Naive thymus-derived CD4-positive, alpha-beta T cell (primary cell): ENCODE results near the gene PDE3A. TPM values are rescaled to one million over a fixed set of nuclear protein-coding genes. Genes with fewer than 3 reads are reported as not detected.

ENCODE experiments used
- ATAC-seq: fragments of 150-1000 bp; cut with Tn5 transposase; 2 replicates; pipeline ENCODE4 v1.10.0; 2021; ENCODE audit warnings: mild to moderate bottlenecking, moderate library complexity
- CTCF ChIA-PET: fragments of 350-600 bp; sonication (Branson Sonifier 250); formaldehyde crosslinking; loops from one replicate; lab custom pipeline; 2021; ENCODE audit warnings: antibody characterized with exemption; lab: Charles Lee
- POLR2A ChIA-PET: fragments of 350-600 bp; sonication (Branson Sonifier 250); formaldehyde crosslinking; loops from one replicate; lab custom pipeline; 2021; ENCODE audit warnings: antibody characterized with exemption, inconsistent platforms; lab: Charles Lee
- DNase-seq, 9 donors: peaks; one replicate each; pipeline versions ENCODE4 v3.0.0 to v3.0.0-alpha.2; 2020 to 2022; ENCODE audit warnings: mixed read lengths in 1 of 9
- H3K27ac ChIP-seq: one replicate; pipeline ENCODE4 v1.7.0; 2013; ENCODE audit warnings: mild to moderate bottlenecking, low read depth, low read length, moderate library complexity
- H3K27me3 ChIP-seq, 2 donors: one replicate each; pipeline ENCODE4 v1.7.0; 2013; ENCODE audit warnings: low read length in 2 of 2, mild to moderate bottlenecking in 2 of 2, moderate library complexity in 2 of 2; ENCODE audit not compliant: control insufficient read depth in 2 of 2, insufficient read depth in 2 of 2
- H3K36me3 ChIP-seq, 3 experiments: 1 replicate in 2 of 3; 2 replicates in 1 of 3; pipeline ENCODE4 v1.7.0; 2013; ENCODE audit warnings: low read length in 3 of 3, mild to moderate bottlenecking in 3 of 3, moderate library complexity in 1 of 3; ENCODE audit not compliant: insufficient read depth in 3 of 3, control insufficient read depth in 2 of 3
- H3K4me1 ChIP-seq, 2 donors: one replicate each; pipeline ENCODE4 v1.7.0; 2013; ENCODE audit warnings: low read length in 2 of 2, mild to moderate bottlenecking in 2 of 2, moderate library complexity in 1 of 2; ENCODE audit not compliant: control insufficient read depth in 2 of 2, insufficient read depth in 2 of 2
- H3K4me3 ChIP-seq: 2 replicates; pipeline ENCODE4 v1.7.0; 2013; ENCODE audit warnings: mild to moderate bottlenecking, low read length
- H3K9me3 ChIP-seq, 3 experiments: 1 replicate in 2 of 3; 2 replicates in 1 of 3; pipeline ENCODE4 v1.7.0; 2013; ENCODE audit warnings: low read length in 3 of 3; ENCODE audit not compliant: control insufficient read depth in 2 of 3
- H3K27ac Mint-ChIP-seq, 9 donors: one replicate each; pipeline ENCODE4 v1.8.0; 2020 to 2022; ENCODE audit warnings: mixed read lengths in 9 of 9, mild to moderate bottlenecking in 8 of 9, moderate library complexity in 5 of 9, inconsistent platforms in 2 of 9
- H3K27me3 Mint-ChIP-seq, 5 donors: one replicate each; pipeline ENCODE4 v1.8.0; 2021 to 2022; ENCODE audit warnings: mixed read lengths in 5 of 5, mild to moderate bottlenecking in 1 of 5
- H3K36me3 Mint-ChIP-seq, 5 donors: one replicate each; pipeline ENCODE4 v1.8.0; 2020 to 2022; ENCODE audit warnings: mixed read lengths in 5 of 5, mild to moderate bottlenecking in 3 of 5, inconsistent platforms in 1 of 5
- H3K4me1 Mint-ChIP-seq, 7 donors: one replicate each; pipeline ENCODE4 v1.8.0; 2020 to 2022; ENCODE audit warnings: mixed read lengths in 7 of 7, mild to moderate bottlenecking in 3 of 7, inconsistent platforms in 1 of 7
- H3K4me3 Mint-ChIP-seq, 10 donors: one replicate each; pipeline ENCODE4 v1.8.0; 2020 to 2022; ENCODE audit warnings: mild to moderate bottlenecking in 10 of 10, mixed read lengths in 10 of 10, moderate library complexity in 6 of 10, inconsistent platforms in 2 of 10
- H3K9me3 Mint-ChIP-seq, 11 donors: one replicate each; pipeline ENCODE4 v1.8.0; 2020 to 2022; ENCODE audit warnings: mixed read lengths in 11 of 11, mild to moderate bottlenecking in 4 of 11, inconsistent platforms in 1 of 11, moderate library complexity in 1 of 11
- intact Hi-C, 2 donors: fragments of 100-400 bp; cut with micrococcal nuclease; formaldehyde crosslinking; loops; one replicate each; pipeline ENCODE4 v1.15.1; 2023
- polyA plus RNA-seq, 2 donors: library from polyadenylated mRNA; unstranded; fragments of 300-500 nt; fragmentation: Illumina TruSeq; gene quantifications; one replicate each; pipeline ENCODE4 v1.2.3, GENCODE V29; 2021
- total RNA-seq, 6 experiments: library from RNA in 5 of 6; stranded (reverse) in 5 of 6; gene quantifications; 1 replicate in 5 of 6; 2 replicates in 1 of 6; pipeline ENCODE4 v1.2.3 and lab custom pipeline; 2021 to 2026

The PDE3A gene
- total and polyA plus RNA-seq, 7 experiments from 2014 or later = 0.42 TPM; not detected in 6

DNA sequence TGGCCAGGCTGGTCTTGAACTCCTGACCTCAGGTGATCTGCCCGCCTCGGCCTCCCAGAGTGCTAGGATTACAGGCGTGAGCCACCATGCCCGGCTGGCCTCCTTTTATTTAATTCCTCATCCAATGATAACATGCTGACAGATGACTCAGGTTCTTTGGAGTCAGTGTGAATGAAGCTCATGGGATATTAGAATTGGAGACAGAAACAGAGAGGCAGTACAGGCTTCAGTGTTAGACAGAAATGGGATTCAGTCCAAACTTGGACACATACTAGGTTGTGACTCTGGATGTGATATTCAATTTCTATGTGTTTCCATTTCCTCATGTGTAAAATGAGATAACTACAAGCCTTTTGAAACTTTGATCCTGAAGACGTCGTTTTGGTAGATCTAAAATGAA is 47.3 kb downstream of the PDE3A start:
- no peaks in the 10 kb centered on the region for H3K27me3 ChIP-seq
- intact Hi-C loops = no loop called here
- CTCF ChIA-PET = no interaction called here

DNA sequence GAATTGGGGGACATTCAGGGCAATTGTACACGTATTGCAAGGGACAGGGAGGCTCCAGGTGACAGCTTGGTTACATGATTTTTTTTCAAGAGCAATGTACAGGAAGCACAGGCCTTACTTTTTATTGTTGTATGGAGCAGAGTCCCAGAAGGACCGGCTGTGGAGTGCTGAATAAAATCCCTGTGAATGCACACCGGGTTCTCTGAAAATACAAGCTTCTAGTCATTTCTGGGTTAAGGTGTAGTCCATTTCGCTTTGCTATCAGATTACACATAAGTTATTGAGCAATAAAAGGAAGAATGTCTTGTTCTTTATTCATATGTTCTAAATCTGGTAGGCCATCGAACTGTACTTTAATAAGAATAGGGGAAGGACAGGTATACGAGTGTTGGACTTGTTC is 52.2 kb downstream of the PDE3A start:
- no peak overlapping the region for H3K27ac ChIP-seq
- intact Hi-C loops = no loop called here
- no peak for ATAC-seq
- Mint-ChIP-seq H3K4me3 (no peak overlapping the region), H3K9me3 (no peaks in the 10 kb centered on the region), H3K4me1 (no peaks in the 10 kb centered on the region), H3K27me3 (peaks cover 0 to 4% (median 0%) of the 10 kb centered on the region in 5 donors), H3K27ac (no peak overlapping the region), H3K36me3 (no peaks in the 10 kb centered on the region)
- no peak overlapping the region for H3K4me3 ChIP-seq
- CTCF ChIA-PET = no interaction called here
- no peaks in the 10 kb centered on the region for H3K36me3 ChIP-seq
- H3K27me3 ChIP-seq = no peaks in the 10 kb centered on the region
- POLR2A ChIA-PET = no interaction called here
- H3K4me1 ChIP-seq = no peaks in the 10 kb centered on the region
- DNase-seq = no peak
- H3K9me3 ChIP-seq = no peaks in the 10 kb centered on the region

More for the DNA sequence above, 47.3 kb downstream of the PDE3A start:
- Mint-ChIP-seq H3K4me1 (no peaks in the 10 kb centered on the region), H3K9me3 (peaks cover 0 to 10% (median 0%) of the 10 kb centered on the region in 11 donors), H3K36me3 (peaks cover 0 to 3% (median 0%) of the 10 kb centered on the region in 5 donors), H3K4me3 (no peak overlapping the region), H3K27ac (no peak overlapping the region), H3K27me3 (peaks cover 0 to 4% (median 0%) of the 10 kb centered on the region in 5 donors)
- no peaks in the 10 kb centered on the region for H3K9me3 ChIP-seq
- ATAC-seq = no peak
- no peaks in the 10 kb centered on the region for H3K36me3 ChIP-seq
- H3K4me3 ChIP-seq = no peak overlapping the region
- DNase-seq = no peak
- H3K27ac ChIP-seq = no peak overlapping the region
- no peaks in the 10 kb centered on the region for H3K4me1 ChIP-seq
- POLR2A ChIA-PET = no interaction called here

DNA sequence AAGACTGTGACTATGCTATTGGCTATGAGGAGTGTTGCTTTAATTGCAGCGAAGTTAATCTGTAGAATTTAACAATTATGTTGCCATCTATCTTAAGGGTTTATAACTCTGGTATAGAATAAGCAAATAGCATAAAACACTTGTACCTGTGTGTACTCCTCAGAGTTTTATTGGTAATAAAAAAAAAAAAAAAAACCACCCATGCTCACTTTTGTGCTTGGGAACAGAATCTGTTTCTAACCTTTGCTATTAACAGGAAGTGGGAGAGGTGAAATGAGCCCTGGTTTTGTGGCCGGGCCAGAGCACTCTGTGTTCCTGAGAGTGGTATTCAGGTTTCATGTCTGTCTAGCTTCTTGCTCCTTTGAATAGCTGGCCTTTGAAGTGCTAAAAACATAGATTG is 53.1 kb downstream of the PDE3A start:
- DNase-seq (no peak), ATAC-seq (no peak)
- Mint-ChIP-seq H3K4me3 (peak overlapping the region in 1 of 10 donors; percentile 25), H3K27me3 (peaks cover 0 to 4% (median 0%) of the 10 kb centered on the region in 5 donors), H3K36me3 (no peaks in the 10 kb centered on the region), H3K9me3 (no peaks in the 10 kb centered on the region), H3K4me1 (no peaks in the 10 kb centered on the region), H3K27ac (no peak overlapping the region)
- Histone ChIP-seq H3K9me3 (no peaks in the 10 kb centered on the region), H3K4me1 (no peaks in the 10 kb centered on the region), H3K27me3 (no peaks in the 10 kb centered on the region), H3K27ac (no peak overlapping the region), H3K36me3 (no peaks in the 10 kb centered on the region), H3K4me3 (no peak overlapping the region)
- CTCF ChIA-PET = interaction anchor here (0.6 kb wide), 1 partner anchor 11 kb away, joined by 3 read pairs; no protein-coding TSS in a partner anchor
- intact Hi-C loops = no loop called here
- POLR2A ChIA-PET = no interaction called here

DNA sequence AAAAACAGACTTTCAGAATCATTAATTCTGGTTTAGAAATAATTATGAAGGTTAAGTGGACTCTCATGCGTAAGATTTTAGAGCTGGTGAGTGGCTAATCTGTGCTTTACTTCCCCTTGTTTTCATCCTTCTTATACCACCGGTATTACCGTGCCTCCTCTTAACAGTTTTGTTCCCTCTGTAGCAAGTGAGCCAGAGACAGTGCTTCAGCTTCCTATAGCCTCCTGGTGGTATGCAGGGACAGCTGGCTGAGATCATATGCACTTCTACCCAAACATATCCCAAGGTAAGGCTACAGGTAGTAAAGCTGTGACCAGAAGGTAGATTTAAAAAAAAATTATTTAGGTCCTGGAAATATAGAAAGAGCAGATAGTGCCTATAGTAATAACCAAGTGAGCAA is 55.2 kb downstream of the PDE3A start:
- no peak for ATAC-seq
- H3K36me3 Mint-ChIP-seq = no peaks in the 10 kb centered on the region

DNA sequence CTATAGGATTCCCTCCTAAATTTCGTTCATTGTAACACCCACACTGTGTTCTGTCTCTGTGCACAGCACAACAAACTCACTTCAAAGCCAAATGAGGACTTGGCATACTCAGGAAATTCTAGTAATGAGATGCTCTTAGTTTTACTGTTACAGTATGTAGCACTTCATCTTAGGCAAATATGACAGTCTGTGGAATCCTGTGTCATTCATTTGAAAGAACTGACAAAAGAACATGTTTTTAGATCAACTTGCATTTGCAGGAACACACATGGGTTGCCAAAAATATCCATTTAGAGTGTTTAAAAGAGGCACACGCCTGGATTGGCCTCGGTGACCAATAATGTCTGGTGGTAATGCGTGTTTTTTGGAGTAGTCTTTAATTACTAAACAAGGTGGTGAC is 56.5 kb downstream of the PDE3A start:
- H3K9me3 Mint-ChIP-seq = no peaks in the 10 kb centered on the region

More for the DNA sequence above, 55.2 kb downstream of the PDE3A start:
- no peak for DNase-seq
- Histone ChIP-seq H3K27me3 (no peaks in the 10 kb centered on the region), H3K9me3 (no peaks in the 10 kb centered on the region), H3K4me3 (no peak overlapping the region), H3K36me3 (no peaks in the 10 kb centered on the region), H3K4me1 (no peaks in the 10 kb centered on the region), H3K27ac (no peak overlapping the region)
- Mint-ChIP-seq H3K4me1 (no peaks in the 10 kb centered on the region), H3K4me3 (no peak overlapping the region), H3K9me3 (no peaks in the 10 kb centered on the region), H3K27me3 (peaks cover 0 to under 1% (median 0%) of the 10 kb centered on the region in 5 donors), H3K27ac (no peak overlapping the region)
- ChIA-PET POLR2A (no interaction called here), CTCF (no interaction called here)
- intact Hi-C loops = no loop called here

DNA sequence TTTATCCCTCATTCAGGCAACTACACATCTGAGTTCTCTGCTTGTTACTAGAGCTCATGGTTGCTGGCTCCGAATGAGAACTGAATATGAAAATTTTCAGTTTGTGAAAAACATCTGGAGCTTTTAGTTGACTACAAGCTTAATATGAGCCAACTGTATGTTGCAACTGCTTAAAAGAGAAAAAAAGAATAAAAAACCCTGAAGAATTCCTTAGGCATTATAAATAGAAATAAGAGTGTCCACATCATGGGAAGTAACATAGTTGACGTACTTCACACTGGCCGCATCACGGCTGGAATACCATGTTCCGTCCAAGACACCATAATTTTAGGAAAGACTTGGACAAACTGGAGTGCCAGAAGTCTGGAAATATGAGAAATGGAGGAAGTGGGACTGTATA is 57.9 kb downstream of the PDE3A start:
- Histone ChIP-seq H3K36me3 (no peaks in the 10 kb centered on the region), H3K9me3 (no peaks in the 10 kb centered on the region), H3K4me1 (no peaks in the 10 kb centered on the region), H3K27ac (no peak overlapping the region), H3K4me3 (no peak overlapping the region), H3K27me3 (no peaks in the 10 kb centered on the region)
- Mint-ChIP-seq H3K4me3 (no peak overlapping the region), H3K4me1 (no peaks in the 10 kb centered on the region), H3K27ac (no peak overlapping the region), H3K9me3 (no peaks in the 10 kb centered on the region), H3K36me3 (no peaks in the 10 kb centered on the region), H3K27me3 (no peaks in the 10 kb centered on the region)
- ChIA-PET CTCF (no interaction called here), POLR2A (no interaction called here)
- intact Hi-C loops = no loop called here
- DNase-seq (no peak), ATAC-seq (no peak)

More for the DNA sequence above, 56.5 kb downstream of the PDE3A start:
- no peak overlapping the region for H3K27ac ChIP-seq
- Mint-ChIP-seq H3K27me3 (no peaks in the 10 kb centered on the region), H3K4me1 (no peaks in the 10 kb centered on the region), H3K36me3 (no peaks in the 10 kb centered on the region), H3K4me3 (no peak overlapping the region), H3K27ac (no peak overlapping the region)
- DNase-seq (no peak), ATAC-seq (no peak)
- H3K36me3 ChIP-seq = no peaks in the 10 kb centered on the region
- POLR2A ChIA-PET = no interaction called here
- no peak overlapping the region for H3K4me3 ChIP-seq
- intact Hi-C loops = no loop called here
- CTCF ChIA-PET = no interaction called here
- H3K27me3 ChIP-seq = no peaks in the 10 kb centered on the region
- H3K4me1 ChIP-seq = no peaks in the 10 kb centered on the region
- no peaks in the 10 kb centered on the region for H3K9me3 ChIP-seq

DNA sequence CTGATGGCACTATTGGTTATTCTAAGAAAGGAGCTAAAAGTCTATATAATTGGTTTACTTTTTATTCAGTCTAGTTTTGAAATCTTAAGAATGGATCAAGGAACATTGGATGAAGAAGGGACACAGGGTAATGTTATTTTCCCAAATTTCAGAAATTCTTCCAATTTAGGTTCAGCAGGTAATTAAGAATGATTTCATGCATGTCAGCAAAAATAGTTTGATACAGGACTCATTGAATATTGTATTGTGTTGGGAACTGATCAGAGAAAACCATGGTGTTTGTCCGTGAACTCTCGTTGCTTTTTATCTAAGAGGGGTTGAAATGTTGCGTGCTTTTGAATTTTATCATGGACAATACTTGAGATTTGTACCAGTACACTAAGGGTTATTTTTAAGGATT is 58.6 kb downstream of the PDE3A start:
- H3K27me3 Mint-ChIP-seq = no peaks in the 10 kb centered on the region
- Histone ChIP-seq H3K36me3 (no peaks in the 10 kb centered on the region), H3K9me3 (no peaks in the 10 kb centered on the region), H3K27me3 (no peaks in the 10 kb centered on the region), H3K4me1 (no peaks in the 10 kb centered on the region), H3K27ac (no peak overlapping the region), H3K4me3 (no peak overlapping the region)
- no peaks in the 10 kb centered on the region for H3K36me3 Mint-ChIP-seq
- ATAC-seq = no peak
- no peaks in the 10 kb centered on the region for H3K4me1 Mint-ChIP-seq
- intact Hi-C loops = no loop called here
- CTCF ChIA-PET = no interaction called here
- DNase-seq = no peak
- H3K9me3 Mint-ChIP-seq = no peaks in the 10 kb centered on the region
- no peak overlapping the region for H3K4me3 Mint-ChIP-seq
- POLR2A ChIA-PET = no interaction called here
- no peak overlapping the region for H3K27ac Mint-ChIP-seq
